OCI-LY7 (cell line): Measurements from ENCODE around the gene PDGFRA. TPM values are rescaled to one million over a fixed set of nuclear protein-coding genes. Genes with fewer than 3 reads are reported as not detected.

ENCODE experiments used
- BruUV-seq: library from RNA; stranded (reverse); fragments of 400-500 nt; replicated peaks from 2 replicates; lab custom pipeline; 2021; lab: Mats Ljungman, UMichigan
- CTCF ChIA-PET: fragments of 300-600 bp; sonication (Branson Sonifier 250); formaldehyde crosslinking; loops from one replicate; lab custom pipeline; 2022; ENCODE audit warnings: antibody characterized with exemption; ENCODE audit not compliant: unreplicated experiment; lab: Charles Lee
- POLR2A ChIA-PET: fragments of 300-600 bp; sonication (Branson Sonifier 250); formaldehyde crosslinking; loops from one replicate; lab custom pipeline; 2022; ENCODE audit warnings: antibody characterized with exemption; lab: Charles Lee
- DNase-seq: peaks from one replicate; pipeline ENCODE4 v3.0.0-alpha.2; 2015; ENCODE audit warnings: low spot score
- H2AFZ ChIP-seq: fragments of 200-600 bp; sonication (generic), shearing (Covaris generic); 2 replicates; pipeline ENCODE4 v1.6.1; 2014; ENCODE audit warnings: mild to moderate bottlenecking, antibody characterized with exemption, low read length, moderate library complexity
- H3K27ac ChIP-seq: fragments of 200-600 bp; sonication (generic); 2 replicates; pipeline ENCODE4 v1.5.1; 2014; ENCODE audit warnings: mixed run types, low read depth, mild to moderate bottlenecking, moderate library complexity, low read length, inconsistent platforms; ENCODE audit not compliant: poor library complexity, severe bottlenecking
- H3K36me3 ChIP-seq: fragments of 200-600 bp; sonication (generic); 2 replicates; pipeline ENCODE4 v1.6.1; 2014; ENCODE audit warnings: mild to moderate bottlenecking, antibody characterized with exemption, low read length, moderate library complexity, mixed read lengths; ENCODE audit not compliant: insufficient read depth
- H3K4me1 ChIP-seq: fragments of 200-600 bp; sonication (generic); 2 replicates; pipeline ENCODE4 v1.5.1; 2014; ENCODE audit warnings: mild to moderate bottlenecking, low read length; ENCODE audit not compliant: insufficient read depth, poor library complexity, severe bottlenecking
- H3K4me2 ChIP-seq: fragments of 200-600 bp; sonication (generic); 2 replicates; pipeline ENCODE4 v1.6.1; 2014; ENCODE audit warnings: mild to moderate bottlenecking, low read length
- H3K4me3 ChIP-seq: fragments of 200-600 bp; sonication (generic); 2 replicates; pipeline ENCODE4 v1.5.1; 2014; ENCODE audit warnings: mild to moderate bottlenecking, low read depth, low read length; ENCODE audit not compliant: poor library complexity, severe bottlenecking
- H3K79me2 ChIP-seq: fragments of 200-600 bp; sonication (generic); 2 replicates; pipeline ENCODE4 v1.6.1; 2016; ENCODE audit warnings: low read depth, mild to moderate bottlenecking, low read length, moderate library complexity, mixed read lengths; ENCODE audit not compliant: insufficient read depth
- H3K9me2 ChIP-seq: fragments of 200-600 bp; sonication (generic); 2 replicates; pipeline ENCODE4 v1.6.1; 2016; ENCODE audit warnings: mild to moderate bottlenecking, low read length, mixed read lengths; ENCODE audit not compliant: insufficient read depth
- H3K9me3 ChIP-seq: fragments of 200-600 bp; sonication (generic); 2 replicates; pipeline ENCODE4 v1.6.1; 2014; ENCODE audit warnings: mild to moderate bottlenecking, mixed run types, low read length, mixed read lengths
- H4K20me1 ChIP-seq: fragments of 200-600 bp; sonication (generic); 2 replicates; pipeline ENCODE4 v1.6.1; 2014; ENCODE audit warnings: mild to moderate bottlenecking, antibody characterized with exemption, low read length, moderate library complexity, mixed read lengths; ENCODE audit not compliant: insufficient read depth
- CTCF ChIP-seq: fragments of 200-600 bp; sonication (generic); conservative IDR thresholded peaks from 2 replicates; pipeline ENCODE4 v1.5.1; 2014; ENCODE audit warnings: mild to moderate bottlenecking, antibody characterized with exemption, low read length, moderate library complexity, mixed read lengths
- EZH2phosphoT487 ChIP-seq: fragments of 200-600 bp; sonication (generic); IDR thresholded peaks from 2 replicates; pipeline ENCODE4 v1.6.1; 2018; ENCODE audit warnings: low read depth, borderline replicate concordance, mild to moderate bottlenecking, mixed run types, antibody characterized with exemption, low read length, moderate library complexity, mixed read lengths
- intact Hi-C: fragments of 100-400 bp; cut with micrococcal nuclease; formaldehyde crosslinking; loops from one replicate; pipeline ENCODE4 v1.10.0; 2022; ENCODE audit not compliant: unreplicated experiment
- total RNA-seq, 2 experiments: library from RNA; depleted of rRNA in 1 of 2; stranded (reverse); fragments of >200 nt in 1 of 2; shearing (Covaris generic) in 1 of 2; gene quantifications; 2 replicates each; pipeline ENCODE4 v1.2.3, GENCODE V29; 2014 to 2022

Gene PDGFRA
- total RNA-seq, 2 experiments from 2014 or later = not detected

- Histone ChIP-seq H4K20me1 (no peaks in the 10 kb centered on the region), H3K79me2 (no peaks in the 10 kb centered on the region), H3K9me2 (no peaks in the 10 kb centered on the region), H3K36me3 (no peaks in the 10 kb centered on the region), H2AFZ (no peak overlapping the region), H3K27ac (no peak overlapping the region), H3K4me2 (no peak overlapping the region), H3K4me3 (no peak overlapping the region), H3K9me3 (no peaks in the 10 kb centered on the region), H3K4me1 (peaks cover 10% of the 10 kb centered on the region)
- CTCF ChIA-PET = no interaction called here
- no TSS peak for BruUV-seq
- intact Hi-C loops = no loop called here
- TF ChIP-seq EZH2phosphoT487 = no peak
- peak; percentile 90 for TF ChIP-seq CTCF
- POLR2A ChIA-PET = interaction anchor here (1.6 kb wide), 1 partner anchor 12 kb away, joined by 3 read pairs; no protein-coding TSS in a partner anchor
- DNase-seq = peak; percentile 56
Observed at GRCh38 chr4:54318904-54319303, 89.8 kb downstream of the PDGFRA start.

GRCh38 chr4:54320826-54321685, 92.0 kb downstream of the PDGFRA start:
- Histone ChIP-seq H2AFZ (no peak overlapping the region), H3K79me2 (no peaks in the 10 kb centered on the region), H3K4me1 (no peaks in the 10 kb centered on the region), H3K36me3 (no peaks in the 10 kb centered on the region), H3K9me3 (no peaks in the 10 kb centered on the region), H3K4me2 (no peak overlapping the region), H3K27ac (no peak overlapping the region), H3K9me2 (no peaks in the 10 kb centered on the region), H4K20me1 (no peaks in the 10 kb centered on the region), H3K4me3 (no peak overlapping the region)
- no peak for TF ChIP-seq EZH2phosphoT487
- no peak for TF ChIP-seq CTCF
- DNase-seq = no peak
- CTCF ChIA-PET = no interaction called here
- no TSS peak for BruUV-seq
- intact Hi-C loops = loop anchor here (5.0 kb wide), 2 partner anchors 121 to 641 kb away; no protein-coding TSS in a partner anchor
- POLR2A ChIA-PET = no interaction called here
